Measurements from ENCODE around the gene CTNNA3. TPM values are rescaled to one million over a fixed set of nuclear protein-coding genes. Genes with fewer than 3 reads are reported as not detected.

The CTNNA3 gene
- total RNA-seq, 1 experiment from 2014 or later: not detected

- no peak for DNase-seq
- CTCF ChIA-PET: no interaction called here
- no peaks in the 10 kb centered on the region for H3K4me1 Mint-ChIP-seq (ENCODE audit: low read depth, unreplicated experiment)
- TF ChIP-seq, protein P1, sequence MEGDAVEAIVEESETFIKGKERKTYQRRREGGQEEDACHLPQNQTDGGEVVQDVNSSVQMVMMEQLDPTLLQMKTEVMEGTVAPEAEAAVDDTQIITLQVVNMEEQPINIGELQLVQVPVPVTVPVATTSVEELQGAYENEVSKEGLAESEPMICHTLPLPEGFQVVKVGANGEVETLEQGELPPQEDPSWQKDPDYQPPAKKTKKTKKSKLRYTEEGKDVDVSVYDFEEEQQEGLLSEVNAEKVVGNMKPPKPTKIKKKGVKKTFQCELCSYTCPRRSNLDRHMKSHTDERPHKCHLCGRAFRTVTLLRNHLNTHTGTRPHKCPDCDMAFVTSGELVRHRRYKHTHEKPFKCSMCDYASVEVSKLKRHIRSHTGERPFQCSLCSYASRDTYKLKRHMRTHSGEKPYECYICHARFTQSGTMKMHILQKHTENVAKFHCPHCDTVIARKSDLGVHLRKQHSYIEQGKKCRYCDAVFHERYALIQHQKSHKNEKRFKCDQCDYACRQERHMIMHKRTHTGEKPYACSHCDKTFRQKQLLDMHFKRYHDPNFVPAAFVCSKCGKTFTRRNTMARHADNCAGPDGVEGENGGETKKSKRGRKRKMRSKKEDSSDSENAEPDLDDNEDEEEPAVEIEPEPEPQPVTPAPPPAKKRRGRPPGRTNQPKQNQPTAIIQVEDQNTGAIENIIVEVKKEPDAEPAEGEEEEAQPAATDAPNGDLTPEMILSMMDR (IDR thresholded peaks at IDR 0.05; ENCODE audit: unreplicated experiment): no peak
- no peaks in the 10 kb centered on the region for H3K36me3 Mint-ChIP-seq (ENCODE audit: insufficient read depth, unreplicated experiment)
- no peaks in the 10 kb centered on the region for H3K27me3 Mint-ChIP-seq (ENCODE audit: unreplicated experiment)
- intact Hi-C loops (cut with micrococcal nuclease; ENCODE audit: unreplicated experiment): no loop called here
- H3K27ac Mint-ChIP-seq (ENCODE audit: unreplicated experiment): no peak overlapping the region
- peaks cover 2% of the 10 kb centered on the region for H3K9me3 Mint-ChIP-seq (ENCODE audit: low read depth, unreplicated experiment)
- no peak overlapping the region for H3K4me3 Mint-ChIP-seq (ENCODE audit: low read depth, unreplicated experiment)
- BruUV-seq (replicated peaks): no TSS peak
Observed at GRCh38 chr10:67452892-67453291, 243.1 kb downstream of the CTNNA3 start.

DNA sequence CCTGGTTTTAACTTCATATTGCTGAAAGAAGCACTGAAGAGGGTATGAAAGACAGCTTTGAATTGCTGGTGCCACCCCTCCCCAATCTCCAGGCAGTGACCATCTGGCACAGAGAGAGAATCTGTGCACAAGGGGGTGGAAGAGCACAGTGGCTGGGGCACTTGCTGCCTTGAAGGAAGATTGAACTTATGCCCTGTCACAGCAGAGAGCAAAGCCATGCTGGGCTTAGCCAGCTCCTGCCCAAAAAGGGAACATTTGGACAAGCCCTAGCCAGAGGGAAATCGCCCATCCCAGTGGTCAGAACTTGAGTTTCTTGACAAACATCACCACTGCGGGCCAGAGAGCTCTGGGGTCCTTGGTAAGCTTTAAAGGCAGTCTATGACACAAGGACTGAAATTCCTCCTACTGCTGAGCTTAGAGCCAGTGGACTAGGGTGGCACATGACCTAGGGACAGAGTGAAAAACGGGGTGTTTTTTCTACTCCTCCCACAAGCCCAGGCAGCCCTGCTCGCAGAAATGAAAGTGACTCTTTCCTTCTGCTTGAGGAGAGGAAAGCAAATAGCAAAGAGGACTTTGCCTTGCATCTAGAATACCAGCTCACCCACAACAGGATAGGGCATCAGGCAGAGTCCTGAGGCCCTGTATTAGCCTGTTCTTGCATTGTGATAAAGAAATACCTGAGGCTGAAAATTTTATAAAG is 257.2 kb downstream of the CTNNA3 start:
- peaks cover 5% of the 10 kb centered on the region for H3K9me3 Mint-ChIP-seq (ENCODE audit: low read depth, unreplicated experiment)
- TF ChIP-seq, protein P1 (IDR thresholded peaks at IDR 0.05; ENCODE audit: unreplicated experiment): no peak
- H3K4me3 Mint-ChIP-seq (ENCODE audit: low read depth, unreplicated experiment): no peak overlapping the region
- DNase-seq: no peak
- BruUV-seq (replicated peaks): no TSS peak
- no peak overlapping the region for H3K27ac Mint-ChIP-seq (ENCODE audit: unreplicated experiment)
- CTCF ChIA-PET: interaction anchor here (0.6 kb wide), 1 partner anchor 1111 kb away, joined by 4 read pairs; no protein-coding TSS in a partner anchor
- H3K4me1 Mint-ChIP-seq (ENCODE audit: low read depth, unreplicated experiment): no peaks in the 10 kb centered on the region
- intact Hi-C loops (cut with micrococcal nuclease; ENCODE audit: unreplicated experiment): no loop called here
- H3K27me3 Mint-ChIP-seq (ENCODE audit: unreplicated experiment): no peaks in the 10 kb centered on the region
- no peaks in the 10 kb centered on the region for H3K36me3 Mint-ChIP-seq (ENCODE audit: insufficient read depth, unreplicated experiment)

- Mint-ChIP-seq H3K36me3 (ENCODE audit: insufficient read depth, unreplicated experiment) (no peaks in the 10 kb centered on the region), H3K4me1 (ENCODE audit: low read depth, unreplicated experiment) (no peaks in the 10 kb centered on the region), H3K27ac (ENCODE audit: unreplicated experiment) (no peak overlapping the region), H3K4me3 (ENCODE audit: low read depth, unreplicated experiment) (no peak overlapping the region), H3K9me3 (ENCODE audit: low read depth, unreplicated experiment) (peaks cover 3% of the 10 kb centered on the region), H3K27me3 (ENCODE audit: unreplicated experiment) (no peaks in the 10 kb centered on the region)
- no TSS peak for BruUV-seq (replicated peaks)
- no peak for DNase-seq
- intact Hi-C loops (cut with micrococcal nuclease; ENCODE audit: unreplicated experiment): no loop called here
- TF ChIP-seq, protein P1 (IDR thresholded peaks at IDR 0.05; ENCODE audit: unreplicated experiment): no peak
- CTCF ChIA-PET: no interaction called here
Observed at GRCh38 chr10:67433276-67433675, 262.7 kb downstream of the CTNNA3 start.

GRCh38 chr10:67402620-67403019 is 293.4 kb downstream of the CTNNA3 start:
- BruUV-seq (replicated peaks): no TSS peak
- intact Hi-C loops (cut with micrococcal nuclease; ENCODE audit: unreplicated experiment): no loop called here
- H3K4me1 Mint-ChIP-seq (ENCODE audit: low read depth, unreplicated experiment): no peaks in the 10 kb centered on the region
- no peak overlapping the region for H3K27ac Mint-ChIP-seq (ENCODE audit: unreplicated experiment)
- CTCF ChIA-PET: no interaction called here
- no peaks in the 10 kb centered on the region for H3K36me3 Mint-ChIP-seq (ENCODE audit: insufficient read depth, unreplicated experiment)
- H3K9me3 Mint-ChIP-seq (ENCODE audit: low read depth, unreplicated experiment): peaks cover 14% of the 10 kb centered on the region
- TF ChIP-seq, protein P1 (IDR thresholded peaks at IDR 0.05; ENCODE audit: unreplicated experiment): no peak
- DNase-seq: no peak
- H3K4me3 Mint-ChIP-seq (ENCODE audit: low read depth, unreplicated experiment): no peak overlapping the region
- peaks cover 12% of the 10 kb centered on the region for H3K27me3 Mint-ChIP-seq (ENCODE audit: unreplicated experiment)
